Activated CD8-positive, alpha-beta memory T cell treated with anti-CD3 and anti-CD28 coated beads, Interleukin-2, amount 10 ng/mL, durations not matched to agents 7 days and 5 days (primary cell): ENCODE results near the gene SCAI. TPM values are rescaled to one million over a fixed set of nuclear protein-coding genes. Genes with fewer than 3 reads are reported as not detected.
A peak's percentile ranks its signal among the peaks of the same experiment; 100 is the strongest.
"Not testable (repeated sequence)": the region's sequence is repeated elsewhere in the genome, so short reads cannot be mapped to it uniquely, and the experiment has no call there.

Source experiments
- ATAC-seq: fragments of 150-1000 bp; cut with Tn5 transposase; one replicate; pipeline ENCODE4 v1.10.0; 2021; ENCODE audit warnings: moderate library complexity
- CTCF ChIA-PET: fragments of 350-600 bp; sonication (Branson Sonifier 250); formaldehyde crosslinking; loops from one replicate; lab custom pipeline; 2021; ENCODE audit warnings: antibody characterized with exemption; lab: Charles Lee
- DNase-seq: peaks from one replicate; pipeline ENCODE4 v3.0.0-alpha.2; 2020
- H3K27ac Mint-ChIP-seq: one replicate; pipeline ENCODE4 v1.8.0; 2021; ENCODE audit warnings: mild to moderate bottlenecking, mixed read lengths
- H3K27me3 Mint-ChIP-seq: one replicate; pipeline ENCODE4 v1.8.0; 2021; ENCODE audit warnings: mixed read lengths
- H3K36me3 Mint-ChIP-seq: one replicate; pipeline ENCODE4 v1.8.0; 2021; ENCODE audit warnings: mild to moderate bottlenecking, mixed read lengths
- H3K4me1 Mint-ChIP-seq: one replicate; pipeline ENCODE4 v1.8.0; 2021; ENCODE audit warnings: mixed read lengths
- H3K4me3 Mint-ChIP-seq: one replicate; pipeline ENCODE4 v1.8.0; 2021; ENCODE audit warnings: mild to moderate bottlenecking, moderate library complexity, mixed read lengths
- H3K9me3 Mint-ChIP-seq: one replicate; pipeline ENCODE4 v1.8.0; 2022; ENCODE audit warnings: low read depth, mixed read lengths
- total RNA-seq, 2 experiments: library from RNA; stranded (reverse); gene quantifications; one replicate each; pipeline ENCODE4 v1.2.3, GENCODE V29; 2021

The SCAI gene
- total RNA-seq, 2 experiments from 2014 or later, result 9.4 to 13.7 TPM

DNA sequence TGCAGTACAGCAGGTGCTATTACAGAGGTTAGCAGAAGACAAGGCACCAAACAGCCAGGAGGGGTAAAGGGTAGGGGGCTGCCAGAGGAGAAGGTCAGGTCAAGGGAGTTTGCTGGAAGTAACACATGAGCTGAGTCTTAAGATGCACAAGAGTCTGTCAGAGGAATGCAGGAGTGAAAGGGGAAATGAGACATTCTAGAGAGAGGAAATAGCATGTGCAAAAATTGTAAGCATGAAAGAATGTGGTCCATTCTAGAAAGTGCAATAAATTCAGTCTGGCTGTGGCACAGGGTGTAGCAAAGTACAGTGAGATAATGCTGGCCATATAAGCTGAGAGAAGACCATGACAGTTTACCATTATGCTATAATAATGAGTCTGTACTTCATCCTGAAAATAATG, 209.0 kb downstream of the SCAI start:
- Mint-ChIP-seq H3K27me3 (no peaks in the 10 kb centered on the region), H3K36me3 (peaks cover 33% of the 10 kb centered on the region), H3K4me3 (no peak overlapping the region), H3K27ac (peak overlapping the region; percentile 13), H3K9me3 (no peaks in the 10 kb centered on the region), H3K4me1 (peaks cover 19% of the 10 kb centered on the region)
- no peak for DNase-seq
- ATAC-seq, result no peak
- CTCF ChIA-PET, result interaction anchor here (0.8 kb wide), 1 partner anchor 94 kb away, joined by 3 read pairs; no protein-coding TSS in a partner anchor

GRCh38 chr9:124932333-124932732, 211.0 kb downstream of the SCAI start:
- CTCF ChIA-PET, result no interaction called here
- H3K36me3 Mint-ChIP-seq, result peaks cover 32% of the 10 kb centered on the region
- no peak overlapping the region for H3K4me3 Mint-ChIP-seq
- ATAC-seq, result no peak
- H3K27ac Mint-ChIP-seq, result no peak overlapping the region
- H3K9me3 Mint-ChIP-seq, result no peaks in the 10 kb centered on the region
- H3K4me1 Mint-ChIP-seq, result peaks cover 8% of the 10 kb centered on the region
- DNase-seq, result no peak
- no peaks in the 10 kb centered on the region for H3K27me3 Mint-ChIP-seq

DNA sequence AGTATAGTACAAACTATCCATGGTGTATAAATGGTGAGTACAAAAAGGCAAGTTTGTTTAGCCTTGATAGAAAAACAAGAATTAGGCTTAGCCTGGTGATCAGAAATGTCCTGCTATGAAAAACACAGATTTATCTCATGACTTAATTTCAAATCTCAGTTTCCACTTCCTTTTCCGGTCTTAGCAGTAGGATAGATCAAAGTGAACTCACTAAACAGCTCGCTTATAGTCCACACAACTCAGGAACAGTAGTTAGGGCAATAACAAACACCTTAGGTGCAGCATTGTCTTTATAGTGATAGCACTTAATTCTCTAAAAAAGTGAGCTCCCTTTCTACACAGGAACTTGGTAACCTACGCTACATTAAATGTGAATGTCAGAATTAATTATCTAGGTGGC, 213.9 kb downstream of the SCAI start:
- Mint-ChIP-seq H3K27ac (no peak overlapping the region), H3K4me1 (peaks cover 6% of the 10 kb centered on the region), H3K9me3 (no peaks in the 10 kb centered on the region), H3K27me3 (no peaks in the 10 kb centered on the region), H3K36me3 (peaks cover 30% of the 10 kb centered on the region), H3K4me3 (no peak overlapping the region)
- CTCF ChIA-PET, result interaction anchor here (0.6 to 1.4 kb wide), 4 partner anchors 10 to 214 kb away, joined by 3 to 4 read pairs (median 4); partner anchors contain the start of gene SCAI
- ATAC-seq (no peak), DNase-seq (no peak)

- H3K4me1 Mint-ChIP-seq, result peaks cover 2% of the 10 kb centered on the region
- CTCF ChIA-PET, result no interaction called here
- H3K27me3 Mint-ChIP-seq, result no peaks in the 10 kb centered on the region
- no peak overlapping the region for H3K27ac Mint-ChIP-seq
- H3K9me3 Mint-ChIP-seq, result no peaks in the 10 kb centered on the region
- ATAC-seq, result no peak
- no peak overlapping the region for H3K4me3 Mint-ChIP-seq
- no peak for DNase-seq
- H3K36me3 Mint-ChIP-seq, result peaks cover 22% of the 10 kb centered on the region
Measured at GRCh38 chr9:124928116-124928515, 215.2 kb downstream of the SCAI start.

- H3K9me3 Mint-ChIP-seq, H3K4me3 Mint-ChIP-seq, H3K27me3 Mint-ChIP-seq, H3K27ac Mint-ChIP-seq, H3K4me1 Mint-ChIP-seq, DNase-seq, CTCF ChIA-PET, ATAC-seq: not testable (repeated sequence)
- H3K36me3 Mint-ChIP-seq, result peaks cover 23% of the 10 kb centered on the region
Measured at GRCh38 chr9:124920394-124920793, 222.9 kb downstream of the SCAI start.

GRCh38 chr9:124914753-124915405, 228.4 kb downstream of the SCAI start:
- CTCF ChIA-PET, result no interaction called here
- DNase-seq (no peak), ATAC-seq (no peak)
- H3K36me3 Mint-ChIP-seq, result peaks cover 22% of the 10 kb centered on the region
- H3K4me3 Mint-ChIP-seq, result no peak overlapping the region
- H3K27ac Mint-ChIP-seq, result no peak overlapping the region
- H3K9me3 Mint-ChIP-seq, result no peaks in the 10 kb centered on the region
- no peaks in the 10 kb centered on the region for H3K27me3 Mint-ChIP-seq
- no peaks in the 10 kb centered on the region for H3K4me1 Mint-ChIP-seq

DNA sequence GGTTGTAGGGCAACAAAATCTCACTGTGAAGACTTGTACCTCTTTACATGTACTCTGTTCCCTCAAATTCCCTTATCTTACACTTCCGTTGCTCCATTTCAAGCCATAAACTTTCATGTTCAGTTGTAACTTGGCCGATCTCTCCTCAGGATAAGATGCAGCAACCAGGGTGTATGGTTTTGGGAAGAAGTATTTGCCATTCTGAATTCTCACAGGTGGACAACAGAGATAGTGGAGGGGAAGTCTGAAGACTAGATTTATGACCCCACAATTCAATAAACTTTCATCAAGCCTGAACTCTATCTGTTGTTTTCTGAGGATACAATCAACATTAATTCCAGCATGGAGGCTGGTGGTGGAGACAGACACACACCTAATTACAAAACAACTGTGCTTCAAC, 229.9 kb downstream of the SCAI start:
- ATAC-seq, result no peak
- H3K36me3 Mint-ChIP-seq, result peaks cover 15% of the 10 kb centered on the region

DNA sequence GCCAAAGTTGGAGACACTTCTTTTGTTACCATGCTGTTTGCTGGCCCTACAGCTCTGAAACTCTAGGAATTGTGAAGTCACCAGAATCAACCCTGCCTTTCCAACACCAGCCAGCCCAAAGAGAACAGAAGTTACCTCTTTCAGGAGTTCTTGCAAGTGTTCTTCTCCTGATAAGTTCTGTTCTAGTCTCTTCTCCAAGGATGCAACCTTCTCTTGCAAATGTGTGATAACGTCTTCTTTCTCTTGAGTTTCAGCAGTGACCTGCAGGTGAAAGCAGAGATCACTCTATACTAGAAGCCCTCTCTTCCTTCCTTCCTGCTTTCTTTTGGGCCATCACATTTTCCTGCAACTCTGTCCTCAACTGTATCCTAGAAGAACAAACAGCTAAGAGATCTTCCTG, 231.6 kb downstream of the SCAI start:
- Mint-ChIP-seq H3K9me3 (no peaks in the 10 kb centered on the region), H3K27me3 (no peaks in the 10 kb centered on the region), H3K4me1 (no peaks in the 10 kb centered on the region), H3K36me3 (peaks cover 15% of the 10 kb centered on the region), H3K4me3 (no peak overlapping the region), H3K27ac (no peak overlapping the region)
- ATAC-seq (no peak), DNase-seq (no peak)
- CTCF ChIA-PET, result no interaction called here

More for the DNA sequence above, 229.9 kb downstream of the SCAI start:
- H3K4me3 Mint-ChIP-seq, result no peak overlapping the region
- no peaks in the 10 kb centered on the region for H3K9me3 Mint-ChIP-seq
- DNase-seq, result no peak
- H3K27ac Mint-ChIP-seq, result no peak overlapping the region
- H3K4me1 Mint-ChIP-seq, result no peaks in the 10 kb centered on the region
- CTCF ChIA-PET, result no interaction called here
- H3K27me3 Mint-ChIP-seq, result no peaks in the 10 kb centered on the region

- Mint-ChIP-seq H3K27ac (no peak overlapping the region), H3K9me3 (no peaks in the 10 kb centered on the region), H3K27me3 (no peaks in the 10 kb centered on the region), H3K4me1 (no peaks in the 10 kb centered on the region), H3K4me3 (no peak overlapping the region), H3K36me3 (peaks cover 17% of the 10 kb centered on the region)
- CTCF ChIA-PET, result no interaction called here
- ATAC-seq (no peak), DNase-seq (no peak)
Measured at GRCh38 chr9:124908098-124908497, 235.2 kb downstream of the SCAI start.

GRCh38 chr9:124906966-124907365, 236.4 kb downstream of the SCAI start:
- ATAC-seq (no peak), DNase-seq (no peak)
- no peak overlapping the region for H3K27ac Mint-ChIP-seq
- CTCF ChIA-PET, result no interaction called here
- no peaks in the 10 kb centered on the region for H3K27me3 Mint-ChIP-seq
- H3K36me3 Mint-ChIP-seq, result peaks cover 19% of the 10 kb centered on the region
- no peaks in the 10 kb centered on the region for H3K4me1 Mint-ChIP-seq
- H3K9me3 Mint-ChIP-seq, result no peaks in the 10 kb centered on the region
- no peak overlapping the region for H3K4me3 Mint-ChIP-seq

- no peak for ATAC-seq
Measured at GRCh38 chr9:124899845-124900244, 243.5 kb downstream of the SCAI start.

DNA sequence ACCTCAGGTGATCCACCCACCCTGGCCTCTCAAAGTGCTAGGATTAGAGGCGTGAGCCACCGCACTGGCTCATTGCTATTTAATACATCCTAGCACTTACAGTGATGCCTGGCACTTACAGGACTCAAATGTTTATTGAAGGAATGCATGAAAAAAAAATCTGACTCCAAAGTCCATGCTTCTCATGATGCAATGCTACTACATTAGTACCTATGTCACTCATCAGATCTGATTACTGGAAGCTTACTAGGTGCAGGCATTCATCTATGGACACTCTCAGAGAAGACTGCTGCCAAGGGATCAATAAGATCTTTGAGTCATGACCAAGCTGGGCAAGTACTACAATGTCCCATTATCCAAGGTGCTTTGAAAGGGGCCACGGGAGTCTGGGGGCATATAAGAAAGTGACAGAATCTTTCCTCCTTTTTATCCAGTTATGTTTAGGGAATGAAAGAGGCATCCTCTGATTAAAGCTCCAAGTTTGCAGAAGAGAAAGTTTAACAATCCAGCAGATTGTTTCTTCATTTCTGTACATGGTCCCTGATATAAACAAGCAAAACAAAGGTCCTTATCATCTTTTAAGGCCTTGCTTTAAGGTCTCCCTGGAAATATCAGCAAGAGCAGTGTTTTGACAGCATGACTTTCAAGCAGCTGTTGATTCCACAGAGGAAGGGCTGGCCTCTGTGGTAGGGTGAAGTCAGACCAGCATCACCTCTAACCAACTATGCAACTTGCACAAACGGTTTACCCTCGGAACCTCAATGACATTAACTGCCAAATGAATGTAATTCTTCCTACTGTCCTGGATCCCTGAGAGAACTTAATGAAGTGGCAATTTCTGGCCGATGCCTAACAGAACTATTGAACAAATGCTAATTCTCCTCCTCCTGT, 245.5 kb downstream of the SCAI start:
- no peaks in the 10 kb centered on the region for H3K4me1 Mint-ChIP-seq
- peaks cover 18% of the 10 kb centered on the region for H3K36me3 Mint-ChIP-seq
- H3K27ac Mint-ChIP-seq, result no peak overlapping the region
- H3K27me3 Mint-ChIP-seq, result no peaks in the 10 kb centered on the region
- DNase-seq, result no peak
- no peak overlapping the region for H3K4me3 Mint-ChIP-seq
- no peaks in the 10 kb centered on the region for H3K9me3 Mint-ChIP-seq
- no peak for ATAC-seq
- CTCF ChIA-PET, result interaction anchor here (0.7 kb wide), 1 partner anchor 45 kb away, joined by 3 read pairs; the partner anchor contains the start of gene WDR38

More at GRCh38 chr9:124899845-124900244, 243.5 kb downstream of the SCAI start:
- H3K27me3 Mint-ChIP-seq, result no peaks in the 10 kb centered on the region
- CTCF ChIA-PET, result interaction anchor here (1.6 kb wide), 1 partner anchor 47 kb away, joined by 3 read pairs; the partner anchor contains the start of gene WDR38
- no peaks in the 10 kb centered on the region for H3K4me1 Mint-ChIP-seq
- H3K27ac Mint-ChIP-seq, result no peak overlapping the region
- no peaks in the 10 kb centered on the region for H3K9me3 Mint-ChIP-seq
- H3K4me3 Mint-ChIP-seq, result no peak overlapping the region
- DNase-seq, result no peak
- peaks cover 22% of the 10 kb centered on the region for H3K36me3 Mint-ChIP-seq

GRCh38 chr9:124894741-124895170, 248.6 kb downstream of the SCAI start:
- peak; percentile 83 for ATAC-seq
- H3K4me3 Mint-ChIP-seq, result no peak overlapping the region
- CTCF ChIA-PET, result interaction anchor here (1.3 to 2.7 kb wide), 3 partner anchors 24 to 122 kb away, joined by 8 to 24 read pairs (median 18); partner anchors contain the start of genes NR6A1 and WDR38
- peak; percentile 66 for DNase-seq
- H3K4me1 Mint-ChIP-seq, result no peaks in the 10 kb centered on the region
- H3K27ac Mint-ChIP-seq, result no peak overlapping the region
- no peaks in the 10 kb centered on the region for H3K27me3 Mint-ChIP-seq
- H3K9me3 Mint-ChIP-seq, result no peaks in the 10 kb centered on the region
- H3K36me3 Mint-ChIP-seq, result peaks cover 17% of the 10 kb centered on the region
